H1 (cell line): Measurements from ENCODE around the gene ZAP70. TPM values are rescaled to one million over a fixed set of nuclear protein-coding genes. Genes with fewer than 3 reads are reported as not detected.

Experiments
- CREB1 ChIP-seq: IDR thresholded peaks from 2 replicates; pipeline ENCODE4 v1.6.1; 2012; ENCODE audit warnings: inconsistent platforms
- POU5F1 ChIP-seq: IDR thresholded peaks from 2 replicates; pipeline ENCODE4 v1.6.1; 2011; ENCODE audit warnings: low read depth, mild to moderate bottlenecking, low read length, moderate library complexity
- SP2 ChIP-seq: IDR thresholded peaks from 2 replicates; pipeline ENCODE4 v1.6.1; 2012; ENCODE audit warnings: mild to moderate bottlenecking, low read length, inconsistent platforms
- polyA plus RNA-seq, 7 experiments: library from polyadenylated mRNA; depleted of rRNA in 3 of 7; stranded (reverse) in 5 of 7; unstranded in 2 of 7; fragments of >200 nt in 5 of 7; fragments of 200-250 nt in 2 of 7; gene quantifications; 1 replicate in 5 of 7; 2 replicates in 1 of 7; 4 replicates in 1 of 7; pipeline versions ENCODE4 v1.2.1 to v1.2.3, GENCODE V29; 2011 to 2013; ENCODE audit warnings: missing spikeins in 2 of 7, mixed read lengths in 2 of 7
- total RNA-seq: library from RNA; stranded (reverse); fragmentation: NEBNext Ultra II Directional; extraction: Animal tissue kit (Norgen Biotek cat#: 25700); gene quantifications from 2 replicates; pipeline ENCODE4 v1.2.1, GENCODE V29; 2021
- TF ChIP-seq, protein P1 (sequence below): fragments of 300-600 bp; sonication (generic); IDR thresholded peaks from 2 replicates; pipeline ENCODE4 v1.7.1; 2012; ENCODE audit warnings: low read length, moderate library complexity, mild to moderate bottlenecking, inconsistent platforms; ENCODE audit not compliant: insufficient replicate concordance
- TF ChIP-seq, protein P2 (sequence below): IDR thresholded peaks from 2 replicates; pipeline ENCODE4 v1.6.1; 2012; ENCODE audit warnings: inconsistent platforms

Gene ZAP70
- total and polyA plus RNA-seq, 2 of the 8 experiments (the other 6 are each of a cell fraction or from before 2014, with no cell fraction given) = 0.15 TPM; not detected in 1

DNA sequence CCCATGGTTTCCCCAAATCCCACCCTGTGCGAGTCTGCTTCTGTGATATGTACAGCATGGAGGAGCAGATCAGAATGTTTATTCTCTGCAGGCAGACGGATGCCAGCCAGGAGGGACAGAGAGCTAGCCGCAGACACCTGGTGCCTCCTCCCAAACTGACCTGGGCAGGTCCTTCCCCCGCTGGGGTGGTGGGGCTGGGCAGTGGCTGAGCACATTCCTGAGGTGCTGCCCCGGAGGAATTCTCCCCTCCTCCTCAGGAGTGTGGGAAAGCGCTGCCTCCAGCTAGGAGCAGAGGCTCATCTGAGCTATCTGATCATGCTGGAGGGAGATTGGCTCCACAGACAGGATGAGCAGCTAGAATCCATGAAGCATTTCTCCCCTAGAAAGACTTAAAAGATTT is 22.2 kb upstream of the ZAP70 start (continued):
- TF ChIP-seq, protein P1, sequence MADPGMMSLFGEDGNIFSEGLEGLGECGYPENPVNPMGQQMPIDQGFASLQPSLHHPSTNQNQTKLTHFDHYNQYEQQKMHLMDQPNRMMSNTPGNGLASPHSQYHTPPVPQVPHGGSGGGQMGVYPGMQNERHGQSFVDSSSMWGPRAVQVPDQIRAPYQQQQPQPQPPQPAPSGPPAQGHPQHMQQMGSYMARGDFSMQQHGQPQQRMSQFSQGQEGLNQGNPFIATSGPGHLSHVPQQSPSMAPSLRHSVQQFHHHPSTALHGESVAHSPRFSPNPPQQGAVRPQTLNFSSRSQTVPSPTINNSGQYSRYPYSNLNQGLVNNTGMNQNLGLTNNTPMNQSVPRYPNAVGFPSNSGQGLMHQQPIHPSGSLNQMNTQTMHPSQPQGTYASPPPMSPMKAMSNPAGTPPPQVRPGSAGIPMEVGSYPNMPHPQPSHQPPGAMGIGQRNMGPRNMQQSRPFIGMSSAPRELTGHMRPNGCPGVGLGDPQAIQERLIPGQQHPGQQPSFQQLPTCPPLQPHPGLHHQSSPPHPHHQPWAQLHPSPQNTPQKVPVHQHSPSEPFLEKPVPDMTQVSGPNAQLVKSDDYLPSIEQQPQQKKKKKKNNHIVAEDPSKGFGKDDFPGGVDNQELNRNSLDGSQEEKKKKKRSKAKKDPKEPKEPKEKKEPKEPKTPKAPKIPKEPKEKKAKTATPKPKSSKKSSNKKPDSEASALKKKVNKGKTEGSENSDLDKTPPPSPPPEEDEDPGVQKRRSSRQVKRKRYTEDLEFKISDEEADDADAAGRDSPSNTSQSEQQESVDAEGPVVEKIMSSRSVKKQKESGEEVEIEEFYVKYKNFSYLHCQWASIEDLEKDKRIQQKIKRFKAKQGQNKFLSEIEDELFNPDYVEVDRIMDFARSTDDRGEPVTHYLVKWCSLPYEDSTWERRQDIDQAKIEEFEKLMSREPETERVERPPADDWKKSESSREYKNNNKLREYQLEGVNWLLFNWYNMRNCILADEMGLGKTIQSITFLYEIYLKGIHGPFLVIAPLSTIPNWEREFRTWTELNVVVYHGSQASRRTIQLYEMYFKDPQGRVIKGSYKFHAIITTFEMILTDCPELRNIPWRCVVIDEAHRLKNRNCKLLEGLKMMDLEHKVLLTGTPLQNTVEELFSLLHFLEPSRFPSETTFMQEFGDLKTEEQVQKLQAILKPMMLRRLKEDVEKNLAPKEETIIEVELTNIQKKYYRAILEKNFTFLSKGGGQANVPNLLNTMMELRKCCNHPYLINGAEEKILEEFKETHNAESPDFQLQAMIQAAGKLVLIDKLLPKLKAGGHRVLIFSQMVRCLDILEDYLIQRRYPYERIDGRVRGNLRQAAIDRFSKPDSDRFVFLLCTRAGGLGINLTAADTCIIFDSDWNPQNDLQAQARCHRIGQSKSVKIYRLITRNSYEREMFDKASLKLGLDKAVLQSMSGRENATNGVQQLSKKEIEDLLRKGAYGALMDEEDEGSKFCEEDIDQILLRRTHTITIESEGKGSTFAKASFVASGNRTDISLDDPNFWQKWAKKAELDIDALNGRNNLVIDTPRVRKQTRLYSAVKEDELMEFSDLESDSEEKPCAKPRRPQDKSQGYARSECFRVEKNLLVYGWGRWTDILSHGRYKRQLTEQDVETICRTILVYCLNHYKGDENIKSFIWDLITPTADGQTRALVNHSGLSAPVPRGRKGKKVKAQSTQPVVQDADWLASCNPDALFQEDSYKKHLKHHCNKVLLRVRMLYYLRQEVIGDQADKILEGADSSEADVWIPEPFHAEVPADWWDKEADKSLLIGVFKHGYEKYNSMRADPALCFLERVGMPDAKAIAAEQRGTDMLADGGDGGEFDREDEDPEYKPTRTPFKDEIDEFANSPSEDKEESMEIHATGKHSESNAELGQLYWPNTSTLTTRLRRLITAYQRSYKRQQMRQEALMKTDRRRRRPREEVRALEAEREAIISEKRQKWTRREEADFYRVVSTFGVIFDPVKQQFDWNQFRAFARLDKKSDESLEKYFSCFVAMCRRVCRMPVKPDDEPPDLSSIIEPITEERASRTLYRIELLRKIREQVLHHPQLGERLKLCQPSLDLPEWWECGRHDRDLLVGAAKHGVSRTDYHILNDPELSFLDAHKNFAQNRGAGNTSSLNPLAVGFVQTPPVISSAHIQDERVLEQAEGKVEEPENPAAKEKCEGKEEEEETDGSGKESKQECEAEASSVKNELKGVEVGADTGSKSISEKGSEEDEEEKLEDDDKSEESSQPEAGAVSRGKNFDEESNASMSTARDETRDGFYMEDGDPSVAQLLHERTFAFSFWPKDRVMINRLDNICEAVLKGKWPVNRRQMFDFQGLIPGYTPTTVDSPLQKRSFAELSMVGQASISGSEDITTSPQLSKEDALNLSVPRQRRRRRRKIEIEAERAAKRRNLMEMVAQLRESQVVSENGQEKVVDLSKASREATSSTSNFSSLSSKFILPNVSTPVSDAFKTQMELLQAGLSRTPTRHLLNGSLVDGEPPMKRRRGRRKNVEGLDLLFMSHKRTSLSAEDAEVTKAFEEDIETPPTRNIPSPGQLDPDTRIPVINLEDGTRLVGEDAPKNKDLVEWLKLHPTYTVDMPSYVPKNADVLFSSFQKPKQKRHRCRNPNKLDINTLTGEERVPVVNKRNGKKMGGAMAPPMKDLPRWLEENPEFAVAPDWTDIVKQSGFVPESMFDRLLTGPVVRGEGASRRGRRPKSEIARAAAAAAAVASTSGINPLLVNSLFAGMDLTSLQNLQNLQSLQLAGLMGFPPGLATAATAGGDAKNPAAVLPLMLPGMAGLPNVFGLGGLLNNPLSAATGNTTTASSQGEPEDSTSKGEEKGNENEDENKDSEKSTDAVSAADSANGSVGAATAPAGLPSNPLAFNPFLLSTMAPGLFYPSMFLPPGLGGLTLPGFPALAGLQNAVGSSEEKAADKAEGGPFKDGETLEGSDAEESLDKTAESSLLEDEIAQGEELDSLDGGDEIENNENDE = no peak
- TF ChIP-seq POU5F1 (no peak), CREB1 (no peak), SP2 (no peak)
- TF ChIP-seq, protein P2, sequence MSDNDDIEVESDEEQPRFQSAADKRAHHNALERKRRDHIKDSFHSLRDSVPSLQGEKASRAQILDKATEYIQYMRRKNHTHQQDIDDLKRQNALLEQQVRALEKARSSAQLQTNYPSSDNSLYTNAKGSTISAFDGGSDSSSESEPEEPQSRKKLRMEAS = no peak
